ENCODE measurements around the gene AP2A1. TPM values are rescaled to one million over a fixed set of nuclear protein-coding genes. Genes with fewer than 3 reads are reported as not detected.

The AP2A1 gene
- total and polyA plus RNA-seq, 2 of the 13 experiments (the other 11 are each of a cell fraction or from before 2014, with no cell fraction given) = 22.7 to 39.7 TPM

- TF ChIP-seq ZNF784 (CRISPR knock-in tag; IDR thresholded peaks at IDR 0.05; ENCODE audit: borderline replicate concordance) = no peak
- TF ChIP-seq ZNF121 (CRISPR knock-in tag; IDR thresholded peaks at IDR 0.05) = peak; percentile 36; the same call in 1 of the 2 replicates
- FAIRE-seq = no peak
- 98% methylated on average over 8 of the region's 8 CpGs for WGBS (ENCODE audit: low lambda C conversion rate)
Observed at GRCh38 chr19:49774969-49775368, 8.2 kb downstream of the AP2A1 start.

GRCh38 chr19:49775742-49776370, 9.1 kb downstream of the AP2A1 start:
- WGBS (ENCODE audit: low lambda C conversion rate) = 98% methylated on average over 19 of the region's 20 CpGs
- intact Hi-C loops (cut with micrococcal nuclease; ENCODE audit: unreplicated experiment) = no loop called here
- ATAC-seq (no peak), DNase-seq (ENCODE audit: low spot score) (no peak), FAIRE-seq (no peak)
- ChIA-PET CTCF (ENCODE audit: low intra/inter-chr PET ratio, low total read pairs) (no interaction called here), POLR2A (no interaction called here)
- H3K4me1 ChIP-seq (ENCODE audit: insufficient read depth, low read length) = peaks cover 19% of the 10 kb centered on the region
- TF ChIP-seq NBN (conservative IDR thresholded peaks at IDR 0.05) = no peak
- no peak for TF ChIP-seq ZNF496 (CRISPR knock-in tag; IDR thresholded peaks at IDR 0.05; ENCODE audit: insufficient replicate concordance)
- no peak for TF ChIP-seq ZFP62 (CRISPR knock-in tag; IDR thresholded peaks at IDR 0.05)
- no peak for TF ChIP-seq RARA (CRISPR knock-in tag; IDR thresholded peaks at IDR 0.05)
- no peak for TF ChIP-seq MTF1 (CRISPR knock-in tag; IDR thresholded peaks at IDR 0.05)
- no peaks in the 10 kb centered on the region for H4K20me1 ChIP-seq (ENCODE audit: insufficient read depth, low read length)
- H3K9ac ChIP-seq (ENCODE audit: insufficient read depth, low read depth, low read length) = no peak overlapping the region
- H3K79me2 ChIP-seq (ENCODE audit: insufficient read depth, low read length) = peaks cover 3% of the 10 kb centered on the region
- no peak overlapping the region for H2AFZ ChIP-seq (ENCODE audit: low read length)
- H3K4me2 ChIP-seq (ENCODE audit: low read depth, low read length) = no peak overlapping the region
- in situ Hi-C loops (cut with HindIII; ENCODE audit: extremely low pct_ligation_motif_present, low pct_unique_long_range_greater_than_20kb) = no loop called here
- BruUV-seq (replicated peaks) = no TSS peak
- no peaks in the 10 kb centered on the region for H3K27me3 ChIP-seq (ENCODE audit: control insufficient read depth in 1 of 2, insufficient read depth in 2 of 2, low read length in 2 of 2)
- H3K4me3 ChIP-seq (replicated peaks in 1 of 3; ENCODE audit: insufficient read depth in 1 of 3, low read depth in 2 of 3, low read length in 3 of 3) = no peak overlapping the region
- no peaks in the 10 kb centered on the region for H3K9me3 ChIP-seq (ENCODE audit: low read length)
- H3K36me3 ChIP-seq (replicated peaks in 1 of 2; ENCODE audit: control insufficient read depth in 1 of 2, insufficient read depth in 2 of 2, low read length in 2 of 2) = no peaks in the 10 kb centered on the region
- H3K27ac ChIP-seq (ENCODE audit: extremely low read length, insufficient read depth, low read length) = no peak overlapping the region

More at GRCh38 chr19:49774969-49775368, 8.2 kb downstream of the AP2A1 start:
- no peak overlapping the region for H3K9ac ChIP-seq (ENCODE audit: insufficient read depth, low read depth, low read length)
- H3K4me1 ChIP-seq (ENCODE audit: insufficient read depth, low read length) = peaks cover 22% of the 10 kb centered on the region
- no peak for DNase-seq (ENCODE audit: low spot score)
- ChIA-PET POLR2A (no interaction called here), CTCF (ENCODE audit: low intra/inter-chr PET ratio, low total read pairs) (no interaction called here)
- H3K27ac ChIP-seq (ENCODE audit: extremely low read length, insufficient read depth, low read length) = no peak overlapping the region
- H3K27me3 ChIP-seq (ENCODE audit: control insufficient read depth in 1 of 2, insufficient read depth in 2 of 2, low read length in 2 of 2) = no peaks in the 10 kb centered on the region
- no peak overlapping the region for H3K4me2 ChIP-seq (ENCODE audit: low read depth, low read length)
- in situ Hi-C loops (cut with HindIII; ENCODE audit: extremely low pct_ligation_motif_present, low pct_unique_long_range_greater_than_20kb) (no loop called here), intact Hi-C loops (cut with micrococcal nuclease; ENCODE audit: unreplicated experiment) (no loop called here)
- ATAC-seq = no peak
- H3K36me3 ChIP-seq (replicated peaks in 1 of 2; ENCODE audit: control insufficient read depth in 1 of 2, insufficient read depth in 2 of 2, low read length in 2 of 2) = no peaks in the 10 kb centered on the region
- no TSS peak for BruUV-seq (replicated peaks)
- H4K20me1 ChIP-seq (ENCODE audit: insufficient read depth, low read length) = no peaks in the 10 kb centered on the region
- H2AFZ ChIP-seq (ENCODE audit: low read length) = no peak overlapping the region
- H3K4me3 ChIP-seq (replicated peaks in 1 of 3; ENCODE audit: insufficient read depth in 1 of 3, low read depth in 2 of 3, low read length in 3 of 3) = no peak overlapping the region
- H3K9me3 ChIP-seq (ENCODE audit: low read length) = no peaks in the 10 kb centered on the region
- peaks cover 3% of the 10 kb centered on the region for H3K79me2 ChIP-seq (ENCODE audit: insufficient read depth, low read length)
